ENCODE measurements around the gene PPTC7.
"Not testable (repeated sequence)": the region's sequence is repeated elsewhere in the genome, so short reads cannot be mapped to it uniquely, and the experiment has no call there.

Gene PPTC7

DNA sequence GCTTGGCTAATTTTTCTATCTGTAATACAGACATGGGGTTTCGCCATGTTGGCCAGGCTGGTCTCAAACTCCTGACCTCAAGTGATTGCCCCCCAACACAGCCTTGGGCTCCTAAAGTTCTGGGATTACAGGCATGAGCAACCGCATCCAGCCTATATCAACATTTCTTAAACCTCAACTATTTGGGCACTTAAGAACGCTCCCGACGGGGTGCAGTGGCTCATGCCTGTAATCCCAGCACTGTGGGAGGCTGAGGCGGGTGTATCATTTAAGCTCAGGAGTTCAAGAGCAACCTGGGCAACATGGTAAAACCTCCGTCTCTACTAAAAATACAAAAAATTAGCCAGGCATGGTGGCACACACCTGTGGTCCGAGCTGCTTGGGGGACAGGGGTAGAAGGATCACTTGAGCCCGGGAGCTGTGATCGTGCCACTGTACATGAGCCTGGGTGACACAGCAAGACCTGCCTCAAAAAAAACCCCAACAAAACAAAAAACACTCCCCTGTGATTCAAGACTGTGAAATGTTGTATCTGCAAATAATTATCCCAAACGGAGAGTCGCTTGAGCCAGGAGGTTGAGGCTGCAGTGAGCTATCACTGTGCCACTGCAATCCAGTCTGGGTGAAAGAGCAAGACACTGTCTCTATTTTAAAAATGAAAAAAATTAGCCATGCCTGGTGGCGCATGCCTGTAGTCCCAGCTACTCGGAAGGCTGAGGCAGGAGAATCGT, 21.5 kb downstream of the PPTC7 start:
- DNase-seq (ENCODE audit: low spot score), result no peak

GRCh38 chr12:110560946-110561345, 22.2 kb downstream of the PPTC7 start:
- no peak for DNase-seq (ENCODE audit: low spot score)

GRCh38 chr12:110560048-110560447, 23.1 kb downstream of the PPTC7 start:
- DNase-seq (ENCODE audit: low spot score), result no peak

DNA sequence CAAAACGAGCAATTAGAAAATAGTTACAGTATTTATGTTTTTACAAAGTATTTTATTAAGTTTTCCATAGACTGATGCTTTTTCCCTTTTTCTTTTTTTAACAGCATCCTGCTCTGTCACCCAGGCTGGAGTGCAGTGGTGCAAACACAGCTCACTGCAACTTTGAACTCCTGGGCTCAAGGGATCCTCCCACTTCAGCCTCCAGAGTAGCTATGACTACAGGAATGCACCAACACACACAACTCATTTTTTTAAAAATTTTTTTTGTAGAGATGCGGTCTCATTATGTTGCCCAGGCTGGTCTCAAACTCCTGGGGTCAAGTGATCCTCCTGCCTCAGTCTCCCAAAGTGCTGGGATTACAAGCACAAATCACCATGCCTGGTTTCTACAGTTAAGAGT, 24.2 kb downstream of the PPTC7 start:
- not testable (repeated sequence) for DNase-seq (ENCODE audit: low spot score)

DNA sequence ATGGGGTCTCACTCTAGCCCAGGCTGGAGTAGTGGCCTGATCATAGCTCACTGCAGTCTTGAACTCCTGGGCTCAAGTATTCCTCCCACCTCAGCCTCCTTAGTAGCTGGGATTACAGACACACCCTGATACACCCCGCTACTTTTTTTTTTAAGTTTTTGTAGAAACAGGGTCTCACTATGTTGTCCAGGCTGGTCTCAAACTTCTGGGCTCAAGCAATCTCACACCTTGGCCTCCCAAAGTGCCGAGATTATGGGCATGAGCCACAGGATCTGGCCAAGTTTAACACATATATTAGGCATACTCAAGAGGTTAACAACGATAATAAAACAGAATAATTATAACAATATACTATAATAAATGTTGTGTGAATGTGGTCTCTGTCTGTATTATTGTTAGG, 25.8 kb downstream of the PPTC7 start:
- no peak for DNase-seq (ENCODE audit: low spot score)

DNA sequence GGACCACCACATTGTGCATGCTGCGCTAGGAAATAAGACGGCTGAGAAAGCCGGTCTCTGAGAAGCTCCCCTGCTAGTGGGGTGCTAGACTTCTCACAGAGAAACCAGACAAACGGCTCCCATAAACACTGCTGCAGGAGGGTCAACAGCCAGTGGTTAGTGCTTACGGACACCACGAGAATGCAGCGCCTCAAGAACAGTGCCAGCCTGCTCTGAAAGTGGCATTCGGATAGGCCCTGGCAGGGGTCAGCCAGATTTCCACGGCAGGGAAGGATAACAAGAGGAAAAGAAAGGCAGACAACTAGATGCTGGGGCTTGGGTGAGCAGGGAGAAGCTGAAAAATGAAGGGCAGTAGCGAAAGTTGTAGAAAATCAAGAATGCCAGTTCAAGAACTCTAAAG, 26.4 kb downstream of the PPTC7 start:
- DNase-seq (ENCODE audit: low spot score), result no peak

- DNase-seq (ENCODE audit: low spot score), result no peak
Observed at GRCh38 chr12:110555577-110556406, 27.3 kb downstream of the PPTC7 start.

DNA sequence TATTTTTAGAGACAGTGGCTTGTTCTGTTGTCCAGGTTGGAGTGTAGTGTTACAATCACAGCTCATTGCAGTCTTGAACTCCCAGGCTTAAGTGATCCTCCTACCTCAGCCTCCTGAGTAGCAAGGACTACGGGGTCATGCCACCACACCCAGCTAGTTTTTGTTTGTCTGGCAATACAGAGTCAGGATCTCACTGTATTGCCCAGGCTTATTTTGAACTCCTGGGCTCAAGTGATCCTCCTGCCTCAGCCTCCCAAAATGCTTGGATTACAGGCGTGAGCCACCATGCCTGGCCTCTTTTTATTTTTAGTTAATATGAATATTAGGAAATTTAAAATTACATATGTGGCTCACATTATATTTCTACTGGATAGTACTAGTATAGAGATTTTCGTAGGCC, 28.9 kb downstream of the PPTC7 start:
- no peak for DNase-seq (ENCODE audit: low spot score)

GRCh38 chr12:110550981-110551380, 32.1 kb downstream of the PPTC7 start:
- DNase-seq (ENCODE audit: low spot score), result no peak

- DNase-seq (ENCODE audit: low spot score), result no peak
Observed at GRCh38 chr12:110549716-110550115, 33.4 kb downstream of the PPTC7 start.

DNA sequence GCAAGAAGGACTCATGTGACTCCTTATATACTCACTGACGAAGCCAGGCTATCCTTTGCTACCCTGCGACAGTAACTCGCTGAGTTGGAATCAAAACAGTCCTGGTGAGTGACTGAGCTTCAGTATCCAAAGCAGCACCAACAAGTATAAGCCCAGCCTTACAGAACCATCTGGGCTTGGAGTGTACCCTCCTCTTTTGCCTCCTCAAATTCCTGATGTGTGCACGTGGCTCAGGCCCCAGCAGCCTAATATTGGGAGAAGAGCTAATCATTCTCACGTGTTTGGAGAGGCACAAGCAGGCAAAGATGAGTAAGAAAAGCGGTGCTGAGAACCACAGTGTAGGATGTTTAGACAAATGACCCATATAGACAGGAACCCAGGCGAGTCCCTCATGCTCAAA, 34.4 kb downstream of the PPTC7 start:
- no peak for DNase-seq (ENCODE audit: low spot score)

DNA sequence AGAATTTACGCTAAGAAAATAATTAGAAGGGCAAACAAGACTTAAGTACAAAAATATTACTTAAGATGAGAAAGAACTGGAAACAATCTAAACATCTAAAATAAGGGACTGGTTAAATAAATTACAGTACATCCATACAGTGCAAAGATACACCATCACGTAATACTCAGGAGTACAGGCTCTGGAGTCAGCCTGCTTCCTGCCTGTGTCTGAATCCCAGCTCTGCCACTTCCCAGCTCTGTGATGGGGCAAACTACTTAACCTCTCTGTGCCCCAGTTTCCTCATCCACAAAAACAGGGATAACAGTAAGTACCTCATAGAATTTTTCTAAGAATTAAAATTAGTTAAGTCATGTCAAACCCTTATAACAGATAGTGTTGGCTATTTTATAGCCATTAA, 36.0 kb downstream of the PPTC7 start:
- DNase-seq (ENCODE audit: low spot score), result no peak

- no peak for DNase-seq (ENCODE audit: low spot score)
Observed at GRCh38 chr12:110546339-110546738, 36.8 kb downstream of the PPTC7 start.

- DNase-seq (ENCODE audit: low spot score), result no peak
Observed at GRCh38 chr12:110545812-110546211, 37.3 kb downstream of the PPTC7 start.

DNA sequence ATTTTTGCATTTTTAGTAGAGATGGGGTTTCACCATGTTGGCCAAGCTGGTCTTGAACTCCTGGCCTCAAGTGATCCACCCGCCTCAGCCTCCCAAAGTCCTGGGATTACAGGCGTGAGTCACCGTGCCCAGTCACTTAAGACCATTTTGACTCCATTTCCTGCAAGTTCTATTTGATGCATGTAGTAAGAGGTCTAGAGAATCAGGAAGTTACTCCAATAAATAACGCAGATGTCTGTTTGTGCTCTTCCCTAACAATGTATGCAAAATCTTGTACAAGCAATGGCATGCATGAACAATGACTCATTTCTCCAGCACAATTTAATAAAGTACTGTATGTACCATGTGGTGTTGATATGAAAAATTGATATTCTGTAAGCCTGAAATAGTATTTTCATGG, 37.9 kb downstream of the PPTC7 start:
- DNase-seq (ENCODE audit: low spot score), result not testable (repeated sequence)

GRCh38 chr12:110543965-110544364, 39.2 kb downstream of the PPTC7 start:
- DNase-seq (ENCODE audit: low spot score), result no peak

DNA sequence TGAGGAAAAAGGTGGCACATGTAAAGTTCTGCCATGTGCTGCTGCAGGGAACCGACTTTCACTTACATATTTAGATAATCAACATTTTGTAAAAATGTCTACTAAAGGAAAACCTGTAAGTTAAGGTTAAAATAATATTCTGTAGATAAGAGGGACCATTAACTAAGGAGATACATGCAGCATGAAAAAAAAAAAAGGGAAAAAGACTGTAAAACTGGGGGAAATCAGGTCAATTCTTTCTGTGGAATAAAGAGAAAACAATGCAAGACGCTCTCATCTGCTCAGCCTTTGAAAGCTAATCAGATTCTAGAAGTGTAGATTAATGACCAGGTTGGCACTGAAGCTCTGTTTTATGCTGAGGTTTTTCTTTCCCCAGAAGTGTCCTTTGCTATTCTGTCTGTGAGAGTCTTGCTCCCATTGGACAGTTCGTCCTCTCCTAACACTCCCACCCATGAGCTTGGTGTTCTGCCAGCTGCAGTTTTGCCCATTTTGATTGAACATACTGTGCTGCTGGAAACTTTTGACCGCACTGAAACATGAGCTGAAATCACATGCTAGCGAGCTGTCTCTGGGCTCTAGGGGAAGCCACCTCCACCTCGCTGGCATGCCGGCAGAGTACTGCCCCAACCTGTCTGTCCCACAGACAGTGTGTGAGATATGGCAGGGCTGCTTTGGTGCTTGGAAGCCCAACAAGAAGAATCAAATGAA, 39.7 kb downstream of the PPTC7 start:
- no peak for DNase-seq (ENCODE audit: low spot score)

DNA sequence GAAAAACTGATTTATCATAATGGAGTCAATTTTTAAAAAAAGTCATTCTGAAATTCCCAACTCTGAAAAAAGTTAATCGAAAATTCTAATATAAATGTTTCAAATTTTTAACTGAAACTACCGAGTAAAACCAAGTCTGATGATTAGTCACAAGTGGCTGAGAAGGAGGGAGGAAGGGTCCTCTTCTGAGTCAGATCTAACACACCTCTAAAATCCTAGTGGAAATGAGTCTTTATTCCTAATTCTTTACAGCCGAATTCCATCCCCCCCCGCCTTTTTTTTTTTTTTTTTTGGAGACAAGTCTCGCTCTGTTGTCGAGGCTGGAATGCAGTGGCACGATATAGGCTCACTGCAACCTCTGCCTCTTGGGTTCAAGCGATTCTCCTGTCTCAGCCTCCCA, 43.1 kb downstream of the PPTC7 start:
- no peak for DNase-seq (ENCODE audit: low spot score)

DNA sequence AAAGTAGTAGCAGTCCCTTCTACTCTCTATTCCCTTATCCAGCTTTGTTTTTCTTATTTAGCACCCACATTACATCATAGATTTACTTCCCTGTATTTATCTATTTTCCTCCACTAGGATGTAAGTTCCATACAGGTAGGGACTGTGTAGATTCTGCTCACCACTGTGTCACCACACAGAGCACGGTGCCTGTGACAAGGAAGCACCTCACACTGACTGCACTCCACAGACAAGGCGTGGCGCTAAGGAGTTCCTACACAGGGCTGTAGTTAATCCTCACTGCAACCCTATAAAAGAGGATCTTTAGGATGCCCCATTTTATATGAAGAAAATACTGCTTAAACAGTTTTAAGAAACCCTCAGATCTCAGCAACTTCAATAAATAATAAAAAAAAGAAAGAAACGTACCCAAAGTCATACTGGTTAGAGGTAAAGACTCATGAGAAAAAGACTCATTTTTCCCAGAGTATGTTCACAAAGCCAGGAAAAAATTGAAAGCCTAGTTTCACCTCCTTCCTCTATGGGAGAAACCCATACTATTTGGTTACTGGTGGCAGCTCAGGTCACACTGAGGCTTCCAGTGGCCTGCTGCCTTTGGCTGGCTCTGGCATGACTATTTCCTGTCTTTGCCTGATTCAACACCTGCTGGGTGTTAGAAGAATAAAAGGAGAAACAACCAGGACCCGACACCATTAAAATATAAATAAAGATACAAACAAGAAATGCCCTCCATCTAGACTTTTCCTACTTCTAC, 44.1 kb downstream of the PPTC7 start:
- DNase-seq (ENCODE audit: low spot score), result no peak

- no peak for DNase-seq (ENCODE audit: low spot score)
Observed at GRCh38 chr12:110537605-110538409, 45.3 kb downstream of the PPTC7 start.

Data from hematopoietic multipotent progenitor cell treated with erythropoietin and hydrocortisone succinate and interleukin-3 and kit ligand, for 17 days (in vitro differentiated cells).